SH-SY5Y (cell line): Measurements from ENCODE around the gene TRNAU1AP.

Experiments used
- GATA2 ChIP-seq: IDR thresholded peaks from 2 replicates; pipeline ENCODE4 v1.6.1; 2011; ENCODE audit warnings: mild to moderate bottlenecking, low read depth, low read length
- GATA3 ChIP-seq: IDR thresholded peaks from 2 replicates; pipeline ENCODE4 v1.6.1; 2011; ENCODE audit warnings: low read depth, mild to moderate bottlenecking, low read length, moderate library complexity

TRNAU1AP gene

GRCh38 chr1:28591708-28592320, 38.9 kb downstream of the TRNAU1AP start, which contains the start of gene RAB42:
TSS of gene RAB42 (plus strand) at chr1:28592265. CDS start at chr1:28592512, 247 bp downstream.
- TF ChIP-seq GATA3 (no peak), GATA2 (no peak)

GRCh38 chr1:28592321-28593071, 39.6 kb downstream of the TRNAU1AP start:
- TF ChIP-seq GATA2 = no peak

GRCh38 chr1:28595412-28596191, 42.7 kb downstream of the TRNAU1AP start:
- no peak for TF ChIP-seq GATA2
- TF ChIP-seq GATA3 = no peak

GRCh38 chr1:28601696-28602095, 48.8 kb downstream of the TRNAU1AP start:
- no peak for TF ChIP-seq GATA3
- no peak for TF ChIP-seq GATA2

- no peak for TF ChIP-seq GATA2
- no peak for TF ChIP-seq GATA3
Observed at GRCh38 chr1:28602536-28603439, 49.9 kb downstream of the TRNAU1AP start.

- TF ChIP-seq GATA3 (no peak), GATA2 (no peak)
Observed at GRCh38 chr1:28604411-28604810, 51.5 kb downstream of the TRNAU1AP start.

- TF ChIP-seq GATA3 (no peak), GATA2 (no peak)
Observed at GRCh38 chr1:28604962-28605361, 52.1 kb downstream of the TRNAU1AP start.

- TF ChIP-seq GATA2 (no peak), GATA3 (no peak)
Observed at GRCh38 chr1:28606771-28607170, 53.9 kb downstream of the TRNAU1AP start.

GRCh38 chr1:28613175-28613574, 60.3 kb downstream of the TRNAU1AP start:
- TF ChIP-seq GATA2 (no peak), GATA3 (no peak)
